Cortex of kidney (tissue), 1 donor: ENCODE measurements around the gene CAPN8.

ENCODE experiments used
- DNase-seq: peaks from one replicate; lab custom pipeline; 2025; lab: John Stamatoyannopoulos, UW

The CAPN8 gene

GRCh38 chr1:223654083-223654482 lies 11.4 kb downstream of the CAPN8 start:
- no peak for DNase-seq

GRCh38 chr1:223653431-223653830 lies 12.1 kb downstream of the CAPN8 start:
- DNase-seq: no peak

- no peak for DNase-seq
These were observed 12.5 kb downstream of the CAPN8 start for GRCh38 chr1:223653015-223653414.

GRCh38 chr1:223652436-223652941 lies 13.0 kb downstream of the CAPN8 start:
- no peak for DNase-seq

- no peak for DNase-seq
These were observed 14.1 kb downstream of the CAPN8 start for GRCh38 chr1:223651291-223651991.

- DNase-seq: no peak
These were observed 15.0 kb downstream of the CAPN8 start for GRCh38 chr1:223650465-223650864.

- DNase-seq: no peak
These were observed 16.3 kb downstream of the CAPN8 start for GRCh38 chr1:223649222-223649621.

GRCh38 chr1:223647249-223647648 lies 18.3 kb downstream of the CAPN8 start:
- no peak for DNase-seq

- DNase-seq: no peak
These were observed 19.6 kb downstream of the CAPN8 start for GRCh38 chr1:223645903-223646302.

- no peak for DNase-seq
These were observed 23.3 kb downstream of the CAPN8 start for GRCh38 chr1:223642237-223642636.

- no peak for DNase-seq
These were observed 23.9 kb downstream of the CAPN8 start for GRCh38 chr1:223641523-223642039.

- no peak for DNase-seq
These were observed 26.2 kb downstream of the CAPN8 start for GRCh38 chr1:223639331-223639749.

GRCh38 chr1:223635236-223635635 lies 30.3 kb downstream of the CAPN8 start:
- no peak for DNase-seq

- DNase-seq: no peak
These were observed 31.1 kb downstream of the CAPN8 start for GRCh38 chr1:223634423-223634822.

GRCh38 chr1:223631956-223632355 lies 33.5 kb downstream of the CAPN8 start:
- DNase-seq: no peak

- no peak for DNase-seq
These were observed 34.0 kb downstream of the CAPN8 start for GRCh38 chr1:223631473-223631872.

GRCh38 chr1:223629126-223629457 lies 36.4 kb downstream of the CAPN8 start:
- DNase-seq: no peak

- no peak for DNase-seq
These were observed 37.0 kb downstream of the CAPN8 start for GRCh38 chr1:223628233-223629125.

GRCh38 chr1:223622132-223622842 lies 43.2 kb downstream of the CAPN8 start:
- DNase-seq: no peak

- no peak for DNase-seq
These were observed 44.2 kb downstream of the CAPN8 start for GRCh38 chr1:223621312-223621734.

GRCh38 chr1:223620297-223620897 lies 45.1 kb downstream of the CAPN8 start:
- no peak for DNase-seq

GRCh38 chr1:223618680-223619079 lies 46.8 kb downstream of the CAPN8 start:
- no peak for DNase-seq
